ENCODE results near the gene SFXN5.

The SFXN5 gene

GRCh38 chr2:73081181-73081671 lies 9.7 kb upstream of the SFXN5 start:
- no peak overlapping the region for H3K4me3 ChIP-seq (ENCODE audit: low read depth, low read length)
- no peak for DNase-seq (ENCODE audit: low read depth)
- TF ChIP-seq, protein P1, sequence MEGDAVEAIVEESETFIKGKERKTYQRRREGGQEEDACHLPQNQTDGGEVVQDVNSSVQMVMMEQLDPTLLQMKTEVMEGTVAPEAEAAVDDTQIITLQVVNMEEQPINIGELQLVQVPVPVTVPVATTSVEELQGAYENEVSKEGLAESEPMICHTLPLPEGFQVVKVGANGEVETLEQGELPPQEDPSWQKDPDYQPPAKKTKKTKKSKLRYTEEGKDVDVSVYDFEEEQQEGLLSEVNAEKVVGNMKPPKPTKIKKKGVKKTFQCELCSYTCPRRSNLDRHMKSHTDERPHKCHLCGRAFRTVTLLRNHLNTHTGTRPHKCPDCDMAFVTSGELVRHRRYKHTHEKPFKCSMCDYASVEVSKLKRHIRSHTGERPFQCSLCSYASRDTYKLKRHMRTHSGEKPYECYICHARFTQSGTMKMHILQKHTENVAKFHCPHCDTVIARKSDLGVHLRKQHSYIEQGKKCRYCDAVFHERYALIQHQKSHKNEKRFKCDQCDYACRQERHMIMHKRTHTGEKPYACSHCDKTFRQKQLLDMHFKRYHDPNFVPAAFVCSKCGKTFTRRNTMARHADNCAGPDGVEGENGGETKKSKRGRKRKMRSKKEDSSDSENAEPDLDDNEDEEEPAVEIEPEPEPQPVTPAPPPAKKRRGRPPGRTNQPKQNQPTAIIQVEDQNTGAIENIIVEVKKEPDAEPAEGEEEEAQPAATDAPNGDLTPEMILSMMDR (IDR thresholded peaks at IDR 0.05; ENCODE audit: low read depth, low read length, missing control alignments): no peak

DNA sequence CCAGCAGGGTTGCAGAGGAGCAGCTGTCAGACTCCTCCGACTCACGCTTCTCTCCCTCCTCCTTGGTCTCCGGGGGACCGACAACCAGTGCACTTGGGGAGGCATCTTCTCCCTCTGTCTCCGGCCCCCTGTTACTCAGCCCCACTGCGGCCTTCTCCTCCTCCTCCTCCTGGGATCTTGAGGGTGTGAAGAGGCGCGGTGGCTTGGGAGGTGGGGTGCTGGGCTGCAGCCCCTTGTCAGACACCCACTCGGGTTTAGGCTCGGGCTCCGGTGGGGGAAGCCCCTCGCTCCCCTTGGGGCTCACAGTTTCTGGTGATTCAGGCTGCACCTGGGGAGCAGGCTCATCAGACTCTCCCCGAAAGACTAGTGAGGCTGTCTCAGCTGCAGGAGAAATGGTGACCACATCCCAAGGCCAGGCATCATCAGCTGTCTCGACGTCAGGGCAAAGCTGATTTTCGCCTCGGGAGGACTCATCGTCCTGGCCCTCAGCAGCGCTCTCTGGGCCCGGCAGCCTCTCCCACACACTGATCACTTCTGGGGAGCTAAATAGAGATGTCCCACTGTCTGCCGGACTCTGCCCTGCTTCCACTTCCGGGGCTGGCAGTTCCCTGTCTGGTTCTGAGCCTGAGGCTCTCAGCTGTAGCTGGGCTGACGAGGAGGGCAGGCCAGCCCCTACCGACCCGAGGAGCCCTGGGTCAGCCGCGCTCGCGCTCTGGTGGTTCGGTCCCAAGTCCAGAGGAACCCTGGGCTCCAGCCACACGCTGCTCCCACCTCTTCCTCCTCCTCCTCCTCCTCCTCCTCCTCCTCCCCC lies 9.0 kb upstream of the SFXN5 start:
- no peak overlapping the region for H3K4me3 ChIP-seq (ENCODE audit: low read depth, low read length)
- no peak for DNase-seq (ENCODE audit: low read depth)
- TF ChIP-seq, protein P1 (IDR thresholded peaks at IDR 0.05; ENCODE audit: low read depth, low read length, missing control alignments): no peak

- DNase-seq (ENCODE audit: low read depth): no peak
- no peak overlapping the region for H3K4me3 ChIP-seq (ENCODE audit: low read depth, low read length)
- TF ChIP-seq, protein P1 (IDR thresholded peaks at IDR 0.05; ENCODE audit: low read depth, low read length, missing control alignments): no peak
Measured at GRCh38 chr2:73079636-73080035, 8.1 kb upstream of the SFXN5 start.

- no peak overlapping the region for H3K4me3 ChIP-seq (ENCODE audit: low read depth, low read length)
- DNase-seq (ENCODE audit: low read depth): no peak
- TF ChIP-seq, protein P1 (IDR thresholded peaks at IDR 0.05; ENCODE audit: low read depth, low read length, missing control alignments): no peak
Measured at GRCh38 chr2:73078457-73079411, 7.2 kb upstream of the SFXN5 start.

- no peak for DNase-seq (ENCODE audit: low read depth)
- H3K4me3 ChIP-seq (ENCODE audit: low read depth, low read length): no peak overlapping the region
- TF ChIP-seq, protein P1 (IDR thresholded peaks at IDR 0.05; ENCODE audit: low read depth, low read length, missing control alignments): no peak
Measured at GRCh38 chr2:73077424-73077795, 5.9 kb upstream of the SFXN5 start.

DNA sequence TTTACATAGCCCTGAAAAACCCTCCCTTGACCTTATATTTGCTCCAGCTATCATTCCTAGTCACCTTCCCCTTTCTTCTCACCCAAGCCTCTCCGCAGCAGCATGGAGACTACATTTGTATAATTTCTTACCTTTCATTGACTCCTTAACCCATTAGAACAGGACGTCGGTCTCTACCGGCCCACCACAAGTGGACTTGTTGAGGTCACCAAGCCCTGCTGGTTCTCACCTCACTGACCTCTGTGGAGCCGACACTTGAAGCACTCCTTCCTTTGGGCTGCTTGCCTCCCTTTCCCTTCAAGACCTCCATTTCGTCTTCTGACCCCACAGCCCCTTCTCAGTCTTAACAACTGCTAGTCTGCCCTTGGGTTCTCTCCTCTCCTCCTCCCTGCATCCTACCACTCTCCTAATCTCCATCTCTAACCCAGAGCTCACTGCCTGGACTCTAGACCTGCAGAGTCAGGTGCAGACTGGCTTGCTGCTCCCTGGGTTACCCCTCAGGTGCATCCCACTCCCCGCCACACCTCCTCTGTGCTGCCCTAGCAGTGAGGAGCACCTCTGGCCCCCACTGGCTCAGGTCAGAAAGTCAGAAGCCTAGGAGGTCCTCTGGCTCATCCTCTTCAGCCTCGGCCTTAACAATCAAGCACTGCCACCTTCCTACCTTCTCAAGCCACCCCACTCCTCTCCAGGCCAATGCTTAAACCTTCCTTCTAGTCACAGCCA lies 5.3 kb upstream of the SFXN5 start:
- TF ChIP-seq, protein P1 (IDR thresholded peaks at IDR 0.05; ENCODE audit: low read depth, low read length, missing control alignments): no peak
- no peak overlapping the region for H3K4me3 ChIP-seq (ENCODE audit: low read depth, low read length)
- no peak for DNase-seq (ENCODE audit: low read depth)

All from GM12864 (cell line).